Lower leg skin (tissue), 4 donors: Measurements from ENCODE around the gene MAIP1. TPM values are rescaled to one million over a fixed set of nuclear protein-coding genes. Genes with fewer than 3 reads are reported as not detected.

Experiments used
- DNase-seq, 2 donors: peaks; one replicate each; pipeline ENCODE4 v3.0.0-alpha.2; 2019; ENCODE audit warnings: low spot score in 2 of 2
- H3K4me3 ChIP-seq: fragments of 200-600 bp; sonication (generic); 2 replicates; pipeline ENCODE4 v1.5.1; 2017; ENCODE audit warnings: mild to moderate bottlenecking, low read depth; ENCODE audit not compliant: poor library complexity, severe bottlenecking
- POLR2A ChIP-seq, 2 donors: fragments of 450-650 bp; IDR thresholded peaks; one replicate each; pipeline ENCODE4 v1.6.1; 2016 to 2017; ENCODE audit warnings: antibody characterized with exemption in 2 of 2, mild to moderate bottlenecking in 1 of 2, moderate library complexity in 1 of 2
- WGBS, 2 donors: methylation state at CpG; one replicate each; pipeline ENCODE4 v1.1.5; 2018; 5-methylcytosine and 5-hydroxymethylcytosine counted together
- intact Hi-C: fragments of 100-400 bp; cut with DNase I; formaldehyde crosslinking; loops from one replicate; pipeline ENCODE4 v1.15.0; 2023; ENCODE audit warnings: low total_unique reads
- total RNA-seq, 4 donors: library from RNA; depleted of rRNA; stranded (reverse); fragments of >200 nt; gene quantifications; one replicate each; pipeline ENCODE4 v1.1.0, GENCODE V29; 2016
- TF ChIP-seq, protein P1 (sequence below), 3 donors: fragments of 450-650 bp; IDR thresholded peaks; one replicate each; pipeline ENCODE4 v1.5.1; 2016; ENCODE audit warnings: antibody characterized with exemption in 3 of 3, mild to moderate bottlenecking in 3 of 3, moderate library complexity in 2 of 3

MAIP1 gene
- total RNA-seq, 4 donors from 2014 or later: 20.9 to 23.7 (median 22.3) TPM

GRCh38 chr2:200003444-200003843 is 48.1 kb downstream of the MAIP1 start:
- H3K4me3 ChIP-seq: no peak overlapping the region
- no peak for DNase-seq
- intact Hi-C loops: no loop called here
- 66 to 70% methylated on average over 1 of the region's 1 CpG for WGBS, 2 donors
- TF ChIP-seq, protein P1, sequence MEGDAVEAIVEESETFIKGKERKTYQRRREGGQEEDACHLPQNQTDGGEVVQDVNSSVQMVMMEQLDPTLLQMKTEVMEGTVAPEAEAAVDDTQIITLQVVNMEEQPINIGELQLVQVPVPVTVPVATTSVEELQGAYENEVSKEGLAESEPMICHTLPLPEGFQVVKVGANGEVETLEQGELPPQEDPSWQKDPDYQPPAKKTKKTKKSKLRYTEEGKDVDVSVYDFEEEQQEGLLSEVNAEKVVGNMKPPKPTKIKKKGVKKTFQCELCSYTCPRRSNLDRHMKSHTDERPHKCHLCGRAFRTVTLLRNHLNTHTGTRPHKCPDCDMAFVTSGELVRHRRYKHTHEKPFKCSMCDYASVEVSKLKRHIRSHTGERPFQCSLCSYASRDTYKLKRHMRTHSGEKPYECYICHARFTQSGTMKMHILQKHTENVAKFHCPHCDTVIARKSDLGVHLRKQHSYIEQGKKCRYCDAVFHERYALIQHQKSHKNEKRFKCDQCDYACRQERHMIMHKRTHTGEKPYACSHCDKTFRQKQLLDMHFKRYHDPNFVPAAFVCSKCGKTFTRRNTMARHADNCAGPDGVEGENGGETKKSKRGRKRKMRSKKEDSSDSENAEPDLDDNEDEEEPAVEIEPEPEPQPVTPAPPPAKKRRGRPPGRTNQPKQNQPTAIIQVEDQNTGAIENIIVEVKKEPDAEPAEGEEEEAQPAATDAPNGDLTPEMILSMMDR (IDR thresholded peaks at IDR 0.05): no peak

- intact Hi-C loops: no loop called here
- no peak overlapping the region for H3K4me3 ChIP-seq
- no peak for DNase-seq
- TF ChIP-seq, protein P1 (IDR thresholded peaks at IDR 0.05): no peak
- TF ChIP-seq POLR2A (IDR thresholded peaks at IDR 0.05): no peak
These were observed 50.3 kb downstream of the MAIP1 start for GRCh38 chr2:200005675-200006074.

GRCh38 chr2:200007306-200007705 is 51.9 kb downstream of the MAIP1 start:
- 73 to 77% methylated on average over 1 of the region's 1 CpG for WGBS, 2 donors
- H3K4me3 ChIP-seq: no peak overlapping the region
- no peak for DNase-seq
- intact Hi-C loops: no loop called here
- TF ChIP-seq POLR2A (IDR thresholded peaks at IDR 0.05): no peak
- TF ChIP-seq, protein P1 (IDR thresholded peaks at IDR 0.05): no peak

DNA sequence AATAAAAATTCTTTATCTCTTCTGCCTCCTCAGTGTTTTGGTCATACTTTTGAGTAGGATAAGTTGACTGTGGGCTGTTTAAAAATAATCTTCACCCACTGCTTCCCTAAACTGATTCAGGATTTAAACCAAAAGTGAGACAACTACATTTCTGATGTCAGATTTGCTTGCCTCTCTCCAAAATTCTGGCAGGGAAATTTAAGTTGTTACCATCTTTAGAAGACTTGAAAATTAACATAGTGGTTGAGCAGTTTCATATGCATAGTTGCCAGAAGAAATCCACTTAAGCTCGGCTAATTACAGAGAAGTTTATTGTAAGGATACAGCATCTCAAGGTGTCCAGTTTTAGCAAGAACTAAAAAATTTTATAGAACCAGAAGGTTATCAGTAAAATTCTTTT is 57.0 kb downstream of the MAIP1 start:
- H3K4me3 ChIP-seq: no peak overlapping the region
- TF ChIP-seq POLR2A (IDR thresholded peaks at IDR 0.05): no peak
- TF ChIP-seq, protein P1 (IDR thresholded peaks at IDR 0.05): no peak
- intact Hi-C loops: no loop called here
- DNase-seq: no peak
- WGBS, 2 donors: 93 to 100% methylated on average over 1 of the region's 1 CpG

Other genes with a start within 250 kb of the MAIP1 start
- gene FTCDNL1, start 104.4 kb upstream of the MAIP1 start, total RNA-seq: 1 to 10 TPM in 3 of 4 donors, not detected in 1; 1.9 to 2.9 (median 2.7) TPM
- 10 to 100 TPM; 12.1 to 13.7 (median 12.9) TPM for gene C2orf69, start 44.3 kb upstream of the MAIP1 start, total RNA-seq
- gene TYW5, start 91 bp upstream of the MAIP1 start, total RNA-seq: 1 to 10 TPM; 6.3 to 8.2 (median 7.3) TPM